ENCODE measurements around the gene CADPS2. TPM values are rescaled to one million over a fixed set of nuclear protein-coding genes. Genes with fewer than 3 reads are reported as not detected.

CADPS2 gene
- total and polyA plus RNA-seq, 4 donors: 5.6 to 41.1 (median 11.0) TPM

- no peak overlapping the region for H3K4me3 ChIP-seq (ENCODE audit: low read depth in 1 of 3, low read length in 3 of 3)
- no peaks in the 10 kb centered on the region for H3K36me3 ChIP-seq (ENCODE audit: control insufficient read depth in 4 of 4, insufficient read depth in 3 of 4, low read depth in 1 of 4, low read length in 3 of 4)
- no peak overlapping the region for H3K9ac ChIP-seq (ENCODE audit: low read depth in 1 of 2, low read length in 2 of 2)
- no peak for TF ChIP-seq FOXA2 (IDR thresholded peaks at IDR 0.05)
- no peak for TF ChIP-seq ZBTB33 (IDR thresholded peaks at IDR 0.05)
- TF ChIP-seq MAX (IDR thresholded peaks at IDR 0.05): no peak
- TF ChIP-seq HNF4A (conservative IDR thresholded peaks at IDR 0.05): no peak
- TF ChIP-seq EGR1 (IDR thresholded peaks at IDR 0.05; ENCODE audit: low read depth in 2 of 2): no peak
- TF ChIP-seq GABPA (IDR thresholded peaks at IDR 0.05 in 1 of 2, conservative IDR thresholded peaks at IDR 0.05 in 1 of 2): no peak
- no peak for TF ChIP-seq NR2F2 (IDR thresholded peaks at IDR 0.05)
- no peak for TF ChIP-seq ATF3 (IDR thresholded peaks at IDR 0.05)
- no peak for TF ChIP-seq TAF1 (conservative IDR thresholded peaks at IDR 0.05)
- no peak for TF ChIP-seq RAD21 (IDR thresholded peaks at IDR 0.05)
- TF ChIP-seq CTCF (IDR thresholded peaks at IDR 0.05; ENCODE audit: low read depth, low read length, missing input control): no peak
- peaks cover 0 to 1% (median 0%) of the 10 kb centered on the region in 4 donors for H3K4me1 ChIP-seq (ENCODE audit: control insufficient read depth in 4 of 4, insufficient read depth in 4 of 4, low read length in 3 of 4)
- no peak for DNase-seq (ENCODE audit: low spot score)
- no peak overlapping the region for H3K27ac ChIP-seq (ENCODE audit: low read depth in 1 of 2, low read length in 2 of 2)
- no peaks in the 10 kb centered on the region for H3K9me3 ChIP-seq (ENCODE audit: control insufficient read depth in 4 of 4, low read length in 3 of 4)
- no peaks in the 10 kb centered on the region for H3K27me3 ChIP-seq (ENCODE audit: control insufficient read depth in 4 of 4, insufficient read depth in 4 of 4, low read length in 3 of 4)
Measured at GRCh38 chr7:122727354-122727753, 158.9 kb downstream of the CADPS2 start.

- H3K27ac ChIP-seq (ENCODE audit: low read depth in 1 of 2, low read length in 2 of 2): no peak overlapping the region
- WGBS: 80% methylated on average over 2 of the region's 2 CpGs
Measured at GRCh38 chr7:122726881-122727280, 159.4 kb downstream of the CADPS2 start.

GRCh38 chr7:122724366-122724765 is 161.9 kb downstream of the CADPS2 start:
- WGBS: 88% methylated on average over 4 of the region's 4 CpGs
- TF ChIP-seq ZBTB33 (IDR thresholded peaks at IDR 0.05) (no peak), GABPA (IDR thresholded peaks at IDR 0.05 in 1 of 2, conservative IDR thresholded peaks at IDR 0.05 in 1 of 2) (no peak), RAD21 (IDR thresholded peaks at IDR 0.05) (no peak), YY1 (IDR thresholded peaks at IDR 0.05) (no peak), TAF1 (conservative IDR thresholded peaks at IDR 0.05) (no peak), CTCF (IDR thresholded peaks at IDR 0.05; ENCODE audit: low read depth, low read length, missing input control) (no peak), MAX (IDR thresholded peaks at IDR 0.05) (no peak), HNF4A (conservative IDR thresholded peaks at IDR 0.05) (no peak)
- no peaks in the 10 kb centered on the region for H3K36me3 ChIP-seq (ENCODE audit: control insufficient read depth in 4 of 4, insufficient read depth in 3 of 4, low read depth in 1 of 4, low read length in 3 of 4)
- no peak overlapping the region for H3K9ac ChIP-seq (ENCODE audit: low read depth in 1 of 2, low read length in 2 of 2)
- H3K4me1 ChIP-seq (ENCODE audit: control insufficient read depth in 4 of 4, insufficient read depth in 4 of 4, low read length in 3 of 4): no peaks in the 10 kb centered on the region
- DNase-seq (ENCODE audit: low spot score): no peak
- H3K9me3 ChIP-seq (ENCODE audit: control insufficient read depth in 4 of 4, low read length in 3 of 4): no peaks in the 10 kb centered on the region
- H3K27me3 ChIP-seq (ENCODE audit: control insufficient read depth in 4 of 4, insufficient read depth in 4 of 4, low read length in 3 of 4): no peaks in the 10 kb centered on the region
- no peak overlapping the region for H3K4me3 ChIP-seq (ENCODE audit: low read depth in 1 of 3, low read length in 3 of 3)
- no peak overlapping the region for H3K27ac ChIP-seq (ENCODE audit: low read depth in 1 of 2, low read length in 2 of 2)

More at GRCh38 chr7:122726881-122727280, 159.4 kb downstream of the CADPS2 start:
- no peak overlapping the region for H3K4me3 ChIP-seq (ENCODE audit: low read depth in 1 of 3, low read length in 3 of 3)
- no peaks in the 10 kb centered on the region for H3K36me3 ChIP-seq (ENCODE audit: control insufficient read depth in 4 of 4, insufficient read depth in 3 of 4, low read depth in 1 of 4, low read length in 3 of 4)
- H3K27me3 ChIP-seq (ENCODE audit: control insufficient read depth in 4 of 4, insufficient read depth in 4 of 4, low read length in 3 of 4): no peaks in the 10 kb centered on the region
- H3K9ac ChIP-seq (ENCODE audit: low read depth in 1 of 2, low read length in 2 of 2): no peak overlapping the region
- H3K4me1 ChIP-seq (ENCODE audit: control insufficient read depth in 4 of 4, insufficient read depth in 4 of 4, low read length in 3 of 4): peaks cover 0 to 1% (median 0%) of the 10 kb centered on the region in 4 donors
- no peak for DNase-seq (ENCODE audit: low spot score)
- no peak for TF ChIP-seq TAF1 (conservative IDR thresholded peaks at IDR 0.05)
- TF ChIP-seq RAD21 (IDR thresholded peaks at IDR 0.05): no peak
- TF ChIP-seq GABPA (IDR thresholded peaks at IDR 0.05 in 1 of 2, conservative IDR thresholded peaks at IDR 0.05 in 1 of 2): no peak
- TF ChIP-seq JUND (IDR thresholded peaks at IDR 0.05): no peak
- TF ChIP-seq EGR1 (IDR thresholded peaks at IDR 0.05; ENCODE audit: low read depth in 2 of 2): no peak
- H3K9me3 ChIP-seq (ENCODE audit: control insufficient read depth in 4 of 4, low read length in 3 of 4): no peaks in the 10 kb centered on the region

Measured in liver (tissue), 9 donors.